Measurements from ENCODE around the gene KRT77. TPM values are rescaled to one million over a fixed set of nuclear protein-coding genes. Genes with fewer than 3 reads are reported as not detected.

Gene KRT77
- total and polyA plus RNA-seq, 4 donors: not detected

GRCh38 chr12:52710730-52711129 lies 7.4 kb upstream of the KRT77 start:
- peaks cover 6 to 34% (median 28%) of the 10 kb centered on the region in 3 donors for H3K27me3 ChIP-seq (ENCODE audit: control insufficient read depth in 3 of 3, insufficient read depth in 3 of 3, low read length in 2 of 3)
- no peak overlapping the region for H3K9ac ChIP-seq (ENCODE audit: insufficient read depth in 1 of 2, low read length in 2 of 2)
- peaks cover 0 to 11% (median 0%) of the 10 kb centered on the region in 4 donors for H3K9me3 ChIP-seq (ENCODE audit: control insufficient read depth in 4 of 4, insufficient read depth in 3 of 4, low read length in 3 of 4)
- no peak for ATAC-seq (ENCODE audit: insufficient read depth, low FRiP score)
- no peaks in the 10 kb centered on the region for H3K36me3 ChIP-seq (ENCODE audit: control insufficient read depth in 4 of 4, insufficient read depth in 4 of 4, low read length in 4 of 4)
- DNase-seq: no peak
- no peak overlapping the region for H3K27ac ChIP-seq (ENCODE audit: low read depth in 1 of 2, low read length in 1 of 2)
- peaks cover 0 to 7% (median 4%) of the 10 kb centered on the region in 5 donors for H3K4me1 ChIP-seq (ENCODE audit: control insufficient read depth in 5 of 5, insufficient read depth in 5 of 5, low read length in 5 of 5)
- 90 to 91% methylated on average over 1 of the region's 1 CpG for WGBS, 2 donors
- no peak overlapping the region for H3K4me3 ChIP-seq
- no peak for TF ChIP-seq CTCF (IDR thresholded peaks at IDR 0.05; ENCODE audit: control extremely low read depth, extremely low read depth)

- peaks cover 0 to 13% (median 6%) of the 10 kb centered on the region in 3 donors for H3K27me3 ChIP-seq (ENCODE audit: control insufficient read depth in 3 of 3, insufficient read depth in 3 of 3, low read length in 2 of 3)
- DNase-seq: no peak
- H3K4me3 ChIP-seq: no peak overlapping the region
- no peak for ATAC-seq (ENCODE audit: insufficient read depth, low FRiP score)
- peaks cover 0 to 4% (median 0%) of the 10 kb centered on the region in 5 donors for H3K4me1 ChIP-seq (ENCODE audit: control insufficient read depth in 5 of 5, insufficient read depth in 5 of 5, low read length in 5 of 5)
- no peaks in the 10 kb centered on the region for H3K9me3 ChIP-seq (ENCODE audit: control insufficient read depth in 4 of 4, insufficient read depth in 3 of 4, low read length in 3 of 4)
- 32 to 54% methylated on average over 4 of the region's 4 CpGs for WGBS, 2 donors
- H3K36me3 ChIP-seq (ENCODE audit: control insufficient read depth in 4 of 4, insufficient read depth in 4 of 4, low read length in 4 of 4): no peaks in the 10 kb centered on the region
- no peak overlapping the region for H3K27ac ChIP-seq (ENCODE audit: low read depth in 1 of 2, low read length in 1 of 2)
- TF ChIP-seq CTCF (IDR thresholded peaks at IDR 0.05; ENCODE audit: control extremely low read depth, extremely low read depth): no peak
- H3K9ac ChIP-seq (ENCODE audit: insufficient read depth in 1 of 2, low read length in 2 of 2): no peak overlapping the region
Observed at GRCh38 chr12:52708010-52708409, 4.7 kb upstream of the KRT77 start.

DNA sequence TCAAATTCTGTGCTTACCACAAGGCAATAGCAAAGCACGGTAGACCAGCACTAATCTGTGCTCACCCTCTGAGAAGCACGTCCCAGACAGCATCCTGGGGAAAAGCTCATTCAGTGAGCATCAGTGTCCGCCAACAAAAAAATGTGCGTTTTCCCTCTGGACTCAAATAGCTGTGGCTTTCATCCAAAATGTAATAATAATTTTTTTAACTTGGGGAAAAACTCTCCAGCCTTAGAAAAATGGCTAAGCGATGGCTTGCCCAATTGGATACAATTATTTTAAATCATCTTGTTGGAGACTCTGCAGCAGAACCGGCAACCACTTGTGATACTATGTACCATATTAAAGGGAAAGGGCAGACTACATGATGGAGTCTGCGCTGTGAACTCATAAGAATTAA lies 1.1 kb upstream of the KRT77 start:
- no peak for DNase-seq
- Histone ChIP-seq H3K9me3 (ENCODE audit: control insufficient read depth in 4 of 4, insufficient read depth in 3 of 4, low read length in 3 of 4) (no peaks in the 10 kb centered on the region), H3K36me3 (ENCODE audit: control insufficient read depth in 4 of 4, insufficient read depth in 4 of 4, low read length in 4 of 4) (no peaks in the 10 kb centered on the region), H3K27ac (ENCODE audit: low read depth in 1 of 2, low read length in 1 of 2) (no peak overlapping the region), H3K4me3 (no peak overlapping the region), H3K9ac (ENCODE audit: insufficient read depth in 1 of 2, low read length in 2 of 2) (no peak overlapping the region), H3K4me1 (ENCODE audit: control insufficient read depth in 5 of 5, insufficient read depth in 5 of 5, low read length in 5 of 5) (peaks cover 0 to 4% (median 0%) of the 10 kb centered on the region in 5 donors), H3K27me3 (ENCODE audit: control insufficient read depth in 3 of 3, insufficient read depth in 3 of 3, low read length in 2 of 3) (peaks cover 0 to 10% (median 2%) of the 10 kb centered on the region in 3 donors)
- no peak for TF ChIP-seq CTCF (IDR thresholded peaks at IDR 0.05; ENCODE audit: control extremely low read depth, extremely low read depth)
- no peak for ATAC-seq (ENCODE audit: insufficient read depth, low FRiP score)
- 78 to 79% methylated on average over 7 of the region's 7 CpGs for WGBS, 2 donors

DNA sequence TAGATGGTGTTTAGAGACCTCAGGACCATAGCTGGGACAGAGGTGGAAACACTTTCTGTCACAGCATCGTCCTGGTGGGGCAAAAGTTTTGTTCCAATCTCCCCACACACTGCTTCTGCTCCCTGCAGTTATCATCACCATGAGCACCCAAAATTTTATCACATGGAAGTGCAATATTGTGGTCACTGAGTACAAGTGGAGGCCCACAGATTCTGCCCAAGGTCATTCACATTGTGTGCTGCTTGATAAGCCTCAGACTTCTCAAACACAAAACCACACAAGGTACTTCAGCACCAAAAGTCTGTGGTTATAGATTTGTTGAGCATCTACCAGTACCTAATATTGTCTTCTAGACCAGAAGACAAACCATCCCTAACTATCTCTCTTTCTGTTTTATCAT lies 554 bp upstream of the KRT77 start:
- Histone ChIP-seq H3K4me3 (no peak overlapping the region), H3K27ac (ENCODE audit: low read depth in 1 of 2, low read length in 1 of 2) (no peak overlapping the region), H3K36me3 (ENCODE audit: control insufficient read depth in 4 of 4, insufficient read depth in 4 of 4, low read length in 4 of 4) (no peaks in the 10 kb centered on the region), H3K9ac (ENCODE audit: insufficient read depth in 1 of 2, low read length in 2 of 2) (no peak overlapping the region), H3K9me3 (ENCODE audit: control insufficient read depth in 4 of 4, insufficient read depth in 3 of 4, low read length in 3 of 4) (no peaks in the 10 kb centered on the region), H3K27me3 (ENCODE audit: control insufficient read depth in 3 of 3, insufficient read depth in 3 of 3, low read length in 2 of 3) (peaks cover 0 to 10% (median 2%) of the 10 kb centered on the region in 3 donors), H3K4me1 (ENCODE audit: control insufficient read depth in 5 of 5, insufficient read depth in 5 of 5, low read length in 5 of 5) (peaks cover 0 to 4% (median 0%) of the 10 kb centered on the region in 5 donors)
- no peak for DNase-seq
- WGBS, 2 donors: 67 to 79% methylated on average over 1 of the region's 1 CpG
- TF ChIP-seq CTCF (IDR thresholded peaks at IDR 0.05; ENCODE audit: control extremely low read depth, extremely low read depth): no peak
- ATAC-seq (ENCODE audit: insufficient read depth, low FRiP score): no peak

Data from lung (tissue), 12 donors.